H9 (cell line): ENCODE measurements around the gene FAM110A. TPM values are rescaled to one million over a fixed set of nuclear protein-coding genes. Genes with fewer than 3 reads are reported as not detected.

ENCODE experiments used
- DNase-seq: peaks from one replicate; pipeline ENCODE4 v3.0.0-alpha.2; 2017
- H2AFZ ChIP-seq: one replicate; pipeline ENCODE4 v1.6.1; 2013; ENCODE audit warnings: mild to moderate bottlenecking, low read length, control low read depth, moderate library complexity
- H2AK5ac ChIP-seq: 2 replicates; pipeline ENCODE4 v1.6.1; 2013; ENCODE audit warnings: low read length, control low read depth, mixed read lengths; ENCODE audit not compliant: insufficient read length
- H2BK120ac ChIP-seq: one replicate; pipeline ENCODE4 v1.6.1; 2013; ENCODE audit warnings: low read depth, mild to moderate bottlenecking, low read length, control low read depth, inconsistent platforms; ENCODE audit not compliant: poor library complexity, severe bottlenecking
- H2BK12ac ChIP-seq: 2 replicates; pipeline ENCODE4 v1.6.1; 2013; ENCODE audit warnings: low read length, control low read depth, mixed read lengths, low read depth; ENCODE audit not compliant: insufficient read length
- H2BK15ac ChIP-seq: 2 replicates; pipeline ENCODE4 v1.6.1; 2013; ENCODE audit warnings: low read depth, low read length, control low read depth
- H2BK20ac ChIP-seq: one replicate; pipeline ENCODE4 v1.6.1; 2013; ENCODE audit warnings: low read depth, mild to moderate bottlenecking, low read length, control low read depth, inconsistent platforms; ENCODE audit not compliant: poor library complexity, severe bottlenecking
- H2BK5ac ChIP-seq: 2 replicates; pipeline ENCODE4 v1.6.1; 2013; ENCODE audit warnings: low read length, control low read depth, mixed read lengths; ENCODE audit not compliant: insufficient read length
- H3K14ac ChIP-seq: 2 replicates; pipeline ENCODE4 v1.6.1; 2013; ENCODE audit warnings: low read length, control low read depth; ENCODE audit not compliant: insufficient read depth
- H3K18ac ChIP-seq: 2 replicates; pipeline ENCODE4 v1.6.1; 2013; ENCODE audit warnings: low read depth, mild to moderate bottlenecking, mixed read lengths, low read length, control low read depth; ENCODE audit not compliant: insufficient read length
- H3K23ac ChIP-seq: 2 replicates; pipeline ENCODE4 v1.6.1; 2013; ENCODE audit warnings: low read length, control low read depth, mixed read lengths, low read depth; ENCODE audit not compliant: insufficient read length
- H3K23me2 ChIP-seq: 2 replicates; pipeline ENCODE4 v1.6.1; 2013; ENCODE audit warnings: low read depth, mild to moderate bottlenecking, mixed read lengths, low read length, control low read depth; ENCODE audit not compliant: insufficient read length, poor library complexity, severe bottlenecking
- H3K27ac ChIP-seq: 2 replicates; pipeline ENCODE4 v1.5.1; 2013; ENCODE audit warnings: low read length, control low read depth, mixed read lengths, low read depth; ENCODE audit not compliant: insufficient read length
- H3K27me3 ChIP-seq: 2 replicates; pipeline ENCODE4 v1.6.1; 2013; ENCODE audit warnings: low read length, control low read depth, inconsistent platforms; ENCODE audit not compliant: insufficient read depth
- H3K4ac ChIP-seq: 2 replicates; pipeline ENCODE4 v1.6.1; 2013; ENCODE audit warnings: low read depth, mild to moderate bottlenecking, control low read depth, inconsistent platforms, low read length, moderate library complexity
- H3K4me1 ChIP-seq: 2 replicates; pipeline ENCODE4 v1.6.1; 2013; ENCODE audit warnings: low read length, control low read depth, inconsistent platforms; ENCODE audit not compliant: insufficient read depth
- H3K4me2 ChIP-seq: 2 replicates; pipeline ENCODE4 v1.6.1; 2013; ENCODE audit warnings: low read length, control low read depth, mixed read lengths; ENCODE audit not compliant: insufficient read length, insufficient read depth
- H3K56ac ChIP-seq: 2 replicates; pipeline ENCODE4 v1.6.1; 2013; ENCODE audit warnings: low read depth, mild to moderate bottlenecking, mixed read lengths, low read length, control low read depth; ENCODE audit not compliant: insufficient read length
- H3K79me1 ChIP-seq: 2 replicates; pipeline ENCODE4 v1.6.1; 2013; ENCODE audit warnings: low read depth, mild to moderate bottlenecking, moderate library complexity, low read length, control low read depth, inconsistent platforms; ENCODE audit not compliant: insufficient read depth, poor library complexity, severe bottlenecking
- H3K79me2 ChIP-seq: 2 replicates; pipeline ENCODE4 v1.6.1; 2013; ENCODE audit warnings: low read length, control low read depth, inconsistent platforms; ENCODE audit not compliant: insufficient read depth
- H3K9ac ChIP-seq: 2 replicates; pipeline ENCODE4 v1.6.1; 2013; ENCODE audit warnings: low read length, control low read depth, mixed read lengths; ENCODE audit not compliant: insufficient read length; ENCODE audit errors: extremely low read depth
- H3K9me3 ChIP-seq: one replicate; pipeline ENCODE4 v1.6.1; 2013; ENCODE audit warnings: low read depth, low read length, inconsistent platforms; ENCODE audit not compliant: control insufficient read depth
- H3T11ph ChIP-seq: one replicate; pipeline ENCODE4 v1.6.1; 2013; ENCODE audit warnings: mild to moderate bottlenecking, low read length, control low read depth, inconsistent platforms
- H4K20me1 ChIP-seq: one replicate; pipeline ENCODE4 v1.6.1; 2013; ENCODE audit not compliant: control insufficient read depth, insufficient read length, insufficient read depth
- H4K5ac ChIP-seq: 2 replicates; pipeline ENCODE4 v1.6.1; 2013; ENCODE audit warnings: low read depth, mild to moderate bottlenecking, mixed read lengths, low read length, control low read depth; ENCODE audit not compliant: insufficient read length
- H4K8ac ChIP-seq: replicated peaks from 2 replicates; pipeline ENCODE4 v1.6.1; 2013; ENCODE audit warnings: low read length, control low read depth, mixed read lengths, low read depth; ENCODE audit not compliant: insufficient read length
- H4K91ac ChIP-seq: 2 replicates; pipeline ENCODE4 v1.6.1; 2013; ENCODE audit warnings: low read depth, mild to moderate bottlenecking, moderate library complexity, mixed read lengths, low read length, control low read depth; ENCODE audit not compliant: insufficient read length
- H3K27ac Mint-ChIP-seq, 3 experiments: 2 replicates in 2 of 3; 3 replicates in 1 of 3; pipeline ENCODE4 v1.8.0; 2020 to 2021; ENCODE audit warnings: mixed read lengths in 3 of 3, mild to moderate bottlenecking in 1 of 3, moderate library complexity in 1 of 3
- H3K27me3 Mint-ChIP-seq: 2 replicates; pipeline ENCODE4 v1.8.0; 2021; ENCODE audit warnings: low read depth, mild to moderate bottlenecking, moderate library complexity, mixed read lengths
- H3K36me3 Mint-ChIP-seq, 3 experiments: 2 replicates in 2 of 3; 3 replicates in 1 of 3; pipeline ENCODE4 v1.8.0; 2020 to 2021; ENCODE audit warnings: low read depth in 3 of 3, mixed read lengths in 3 of 3; ENCODE audit not compliant: insufficient read depth in 1 of 3
- H3K4me1 Mint-ChIP-seq, 2 experiments: 2 replicates each; pipeline ENCODE4 v1.8.0; 2020; ENCODE audit warnings: mixed read lengths in 2 of 2
- H3K4me3 Mint-ChIP-seq, 2 experiments: 2 replicates in 1 of 2; 3 replicates in 1 of 2; pipeline ENCODE4 v1.8.0; 2020 to 2021; ENCODE audit warnings: mild to moderate bottlenecking in 2 of 2, mixed read lengths in 2 of 2, moderate library complexity in 1 of 2
- H3K9me3 Mint-ChIP-seq, 2 experiments: 2 replicates in 1 of 2; 3 replicates in 1 of 2; pipeline ENCODE4 v1.8.0; 2020; ENCODE audit warnings: mild to moderate bottlenecking in 2 of 2, mixed read lengths in 2 of 2, moderate library complexity in 1 of 2
- CTCF ChIP-seq: fragments of 200-600 bp; sonication (generic); conservative IDR thresholded peaks from 3 replicates; pipeline ENCODE4 v1.8.0; 2021; ENCODE audit warnings: antibody characterized with exemption, mild to moderate bottlenecking
- WGBS: extraction: QIAGEN DNeasy Blood & Tissue Kit; methylation state at CpG from one replicate; pipeline ENCODE4 v1.1.7; 2013; ENCODE audit warnings: missing lambda C conversion rate, low lambda C conversion rate, mixed read lengths; ENCODE audit not compliant: insufficient read length; ENCODE audit errors: extremely low coverage; 5-methylcytosine and 5-hydroxymethylcytosine counted together
- total RNA-seq: library from RNA; stranded (reverse); gene quantifications from 2 replicates; pipeline ENCODE4 v1.2.1, GENCODE V29; 2021

FAM110A gene
- total RNA-seq, 1 experiment from 2014 or later: 10.3 TPM

DNA sequence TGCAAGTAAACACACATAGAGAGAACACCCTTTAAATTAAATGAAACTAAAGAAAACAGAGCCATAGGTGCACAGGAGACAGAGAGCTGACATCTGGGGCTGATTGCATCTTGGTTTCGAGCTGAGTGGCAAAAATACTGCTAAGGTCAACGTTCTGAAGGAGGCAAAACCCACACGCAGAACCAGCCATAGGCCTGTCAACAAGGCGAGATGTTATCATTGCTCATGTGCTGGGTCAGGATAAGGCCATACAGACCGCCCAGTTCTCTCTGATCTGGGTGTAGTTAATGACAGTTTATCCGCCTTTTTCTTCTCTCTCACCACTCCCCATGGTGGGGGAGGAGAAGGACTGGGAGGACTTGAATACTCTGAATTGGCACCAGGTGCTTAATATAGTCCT, 4.5 kb upstream of the FAM110A start:
- Histone ChIP-seq H3K27me3 (no peaks in the 10 kb centered on the region), H3K18ac (no peak overlapping the region), H3K9ac (no peak overlapping the region), H2BK120ac (no peak overlapping the region), H3K4me2 (no peak overlapping the region), H4K8ac (no peak overlapping the region), H3K4ac (no peak overlapping the region), H2BK12ac (no peak overlapping the region), H2BK15ac (no peak overlapping the region), H3K9me3 (no peaks in the 10 kb centered on the region), H4K5ac (no peak overlapping the region), H3K14ac (no peak overlapping the region), H3K27ac (no peak overlapping the region), H2BK20ac (no peak overlapping the region), H3K79me2 (no peaks in the 10 kb centered on the region), H3K23me2 (peaks cover 4% of the 10 kb centered on the region), H4K91ac (no peak overlapping the region), H3K4me1 (no peaks in the 10 kb centered on the region), H2AK5ac (no peak overlapping the region), H3K56ac (no peak overlapping the region), H4K20me1 (no peaks in the 10 kb centered on the region), H3K23ac (no peak overlapping the region), H3K79me1 (no peaks in the 10 kb centered on the region), H2BK5ac (no peak overlapping the region), H3T11ph (no peak overlapping the region), H2AFZ (no peak overlapping the region)
- no peak overlapping the region for H3K4me3 Mint-ChIP-seq
- H3K9me3 Mint-ChIP-seq: no peaks in the 10 kb centered on the region; a peak in 1 of 5 replicates
- peaks cover 2% of the 10 kb centered on the region for H3K27me3 Mint-ChIP-seq
- H3K27ac Mint-ChIP-seq: no peak overlapping the region
- H3K36me3 Mint-ChIP-seq: no peaks in the 10 kb centered on the region; a peak in 1 of 7 replicates
- H3K4me1 Mint-ChIP-seq: peaks cover 9 to 12% of the 10 kb centered on the region in 2 experiments
- no CpG with 5 or more reads among the region's 6 CpGs for WGBS
- DNase-seq: no peak
- no peak for TF ChIP-seq CTCF
